HEK293T (cell line): ENCODE results near the gene NPLOC4.

ENCODE experiments used
- FOXK2 ChIP-seq: fragments of 450-650 bp; IDR thresholded peaks from 2 replicates; pipeline ENCODE4 v1.6.1; 2016; ENCODE audit warnings: mild to moderate bottlenecking
- FOXM1 ChIP-seq: fragments of 450-650 bp; IDR thresholded peaks from 2 replicates; pipeline ENCODE4 v1.6.1; 2017; ENCODE audit warnings: mild to moderate bottlenecking, borderline replicate concordance
- LEF1 ChIP-seq: fragments of 450-650 bp; IDR thresholded peaks from 2 replicates; pipeline ENCODE4 v1.6.1; 2017; ENCODE audit warnings: mild to moderate bottlenecking, borderline replicate concordance
- SP1 ChIP-seq: fragments of 450-650 bp; IDR thresholded peaks from 2 replicates; pipeline ENCODE4 v1.6.1; 2017
- TARDBP ChIP-seq: fragments of 450-650 bp; IDR thresholded peaks from 2 replicates; pipeline ENCODE4 v1.6.1; 2016

DNA sequence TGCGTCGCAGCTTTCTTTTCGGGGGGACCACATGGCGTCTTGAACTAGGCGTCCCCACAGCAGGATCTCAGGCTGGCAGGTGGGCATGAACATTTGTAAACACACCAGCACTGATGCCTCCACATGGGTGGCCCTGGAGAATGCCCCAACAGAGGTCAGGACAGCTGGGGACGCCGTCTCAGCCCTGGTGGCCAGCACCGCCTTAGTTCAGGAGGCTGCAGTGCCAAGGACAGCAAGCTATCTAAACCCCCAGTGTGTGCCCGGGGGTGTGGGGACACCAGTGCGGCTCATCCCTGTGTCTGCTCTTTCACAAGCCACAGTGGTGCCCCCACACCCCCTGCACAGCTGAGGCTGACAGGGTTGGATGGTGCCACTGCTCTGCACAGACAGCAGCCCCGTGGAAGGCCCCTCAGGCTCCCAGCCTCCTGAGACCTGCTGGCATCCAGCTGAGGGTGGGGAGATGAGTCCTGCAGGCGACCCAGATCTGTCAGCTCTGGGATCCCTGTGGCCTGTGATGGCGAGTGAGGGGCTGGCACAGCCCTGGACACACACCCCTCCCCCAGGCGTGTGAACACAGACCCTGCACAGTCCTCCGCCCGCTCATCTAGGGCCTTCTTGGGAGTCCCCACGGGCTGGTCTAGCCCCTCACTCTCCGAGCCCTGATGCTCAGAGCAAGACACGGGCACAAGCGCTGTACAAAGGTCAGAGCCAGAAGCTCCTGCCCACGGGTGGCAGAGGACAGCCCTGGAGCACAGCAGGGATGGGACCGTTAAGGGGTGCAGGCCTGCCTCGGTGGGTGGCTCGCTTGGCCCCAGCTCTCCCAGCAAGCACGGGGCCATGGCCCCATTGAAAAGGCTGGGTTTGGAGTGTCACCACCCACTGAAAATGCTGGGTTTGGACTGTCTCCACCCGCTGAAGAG, 98.0 kb downstream of the NPLOC4 start:
- TF ChIP-seq LEF1 (no peak), FOXK2 (no peak), TARDBP (no peak), FOXM1 (no peak), SP1 (no peak)
